ENCODE results near the gene CSNK1D. TPM values are rescaled to one million over a fixed set of nuclear protein-coding genes. Genes with fewer than 3 reads are reported as not detected.

The CSNK1D gene
- polyA plus RNA-seq, 1 donor from 2014 or later, result 29.9 TPM

DNA sequence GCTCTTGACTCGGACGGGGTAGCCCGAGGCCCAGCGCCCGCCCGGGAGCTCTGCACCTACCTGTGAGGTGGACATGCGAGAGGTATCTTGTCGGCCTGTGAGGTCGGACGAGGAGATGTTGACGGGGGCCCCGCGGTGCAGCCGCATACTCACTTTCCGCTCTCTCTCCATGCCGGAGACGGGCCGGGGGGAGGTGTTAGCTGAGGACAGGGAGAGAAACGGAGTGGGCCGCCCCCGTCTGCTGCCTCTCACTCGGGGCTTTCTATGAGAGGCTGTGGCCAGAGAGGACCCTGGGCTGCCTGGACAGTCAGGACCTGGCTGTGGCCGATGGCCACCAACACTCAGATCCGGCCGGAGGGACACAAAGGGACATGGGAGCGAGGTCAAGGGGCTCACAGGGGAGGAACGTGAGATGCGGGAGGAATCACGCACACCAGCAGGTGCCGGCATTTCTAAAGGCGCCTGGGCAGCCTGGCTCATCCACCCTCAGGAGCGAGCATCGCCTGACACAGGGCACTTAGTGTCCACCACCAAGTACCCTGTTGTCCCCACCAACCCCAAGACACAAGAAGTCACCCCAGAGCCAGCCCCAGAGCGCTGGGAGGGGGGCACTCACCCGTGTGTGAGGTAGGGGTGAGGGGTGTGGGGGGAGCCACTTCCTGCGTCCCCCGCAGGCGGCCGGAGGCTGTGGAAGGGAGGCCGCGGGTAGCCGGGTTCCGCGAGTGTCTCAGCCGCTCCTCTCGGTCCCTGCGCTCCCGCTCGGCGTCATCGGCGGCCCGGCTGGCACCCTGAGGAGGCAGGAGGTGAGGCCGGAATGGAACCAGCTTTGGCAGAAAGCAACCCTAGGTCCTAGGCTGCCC lies 24.5 kb downstream of the CSNK1D start:
- no peaks in the 10 kb centered on the region for H3K9me2 ChIP-seq (ENCODE audit: insufficient read depth, low read length)
- no peak overlapping the region for H3K27ac ChIP-seq (ENCODE audit: low read length)
- peaks cover 9% of the 10 kb centered on the region for H3K79me2 ChIP-seq (replicated peaks; ENCODE audit: insufficient read depth, low read length)
- no peak overlapping the region for H3K4me3 ChIP-seq (ENCODE audit: low read length)
- H3K9ac ChIP-seq (ENCODE audit: low read length), result no peak overlapping the region
- H3F3A ChIP-seq (ENCODE audit: insufficient read depth, low read length, poor library complexity, severe bottlenecking), result no peaks in the 10 kb centered on the region
- no peaks in the 10 kb centered on the region for H3K36me3 ChIP-seq (ENCODE audit: insufficient read depth, low read length)
- H2AFZ ChIP-seq (ENCODE audit: low read depth, low read length), result no peak overlapping the region
- TF ChIP-seq POLR2AphosphoS5 (IDR thresholded peaks at IDR 0.05) (no peak), EZH2 (IDR thresholded peaks at IDR 0.05; ENCODE audit: borderline replicate concordance, insufficient read depth, low read length, poor library complexity, severe bottlenecking) (no peak)
- H3K4me2 ChIP-seq (ENCODE audit: low read length), result no peak overlapping the region
- no peaks in the 10 kb centered on the region for H3K27me3 ChIP-seq (ENCODE audit: insufficient read depth, low read depth, low read length)
- H3K9me3 ChIP-seq (ENCODE audit: low read length), result no peaks in the 10 kb centered on the region
- H4K20me1 ChIP-seq (ENCODE audit: insufficient read depth), result peaks cover 13% of the 10 kb centered on the region

- Histone ChIP-seq H3K36me3 (ENCODE audit: insufficient read depth, low read length) (no peaks in the 10 kb centered on the region), H4K20me1 (ENCODE audit: insufficient read depth) (peaks cover 13% of the 10 kb centered on the region), H3K79me2 (replicated peaks; ENCODE audit: insufficient read depth, low read length) (peaks cover 9% of the 10 kb centered on the region)
These were observed 25.4 kb downstream of the CSNK1D start for GRCh38 chr17:82247856-82248671.

More at GRCh38 chr17:82247856-82248671, 25.4 kb downstream of the CSNK1D start:
- no peaks in the 10 kb centered on the region for H3K27me3 ChIP-seq (ENCODE audit: insufficient read depth, low read depth, low read length)
- no peak overlapping the region for H3K27ac ChIP-seq (ENCODE audit: low read length)
- H3K9ac ChIP-seq (ENCODE audit: low read length), result no peak overlapping the region
- no peaks in the 10 kb centered on the region for H3F3A ChIP-seq (ENCODE audit: insufficient read depth, low read length, poor library complexity, severe bottlenecking)
- no peak for TF ChIP-seq TAF1 (IDR thresholded peaks at IDR 0.05; ENCODE audit: low read depth)
- TF ChIP-seq, protein P1, sequence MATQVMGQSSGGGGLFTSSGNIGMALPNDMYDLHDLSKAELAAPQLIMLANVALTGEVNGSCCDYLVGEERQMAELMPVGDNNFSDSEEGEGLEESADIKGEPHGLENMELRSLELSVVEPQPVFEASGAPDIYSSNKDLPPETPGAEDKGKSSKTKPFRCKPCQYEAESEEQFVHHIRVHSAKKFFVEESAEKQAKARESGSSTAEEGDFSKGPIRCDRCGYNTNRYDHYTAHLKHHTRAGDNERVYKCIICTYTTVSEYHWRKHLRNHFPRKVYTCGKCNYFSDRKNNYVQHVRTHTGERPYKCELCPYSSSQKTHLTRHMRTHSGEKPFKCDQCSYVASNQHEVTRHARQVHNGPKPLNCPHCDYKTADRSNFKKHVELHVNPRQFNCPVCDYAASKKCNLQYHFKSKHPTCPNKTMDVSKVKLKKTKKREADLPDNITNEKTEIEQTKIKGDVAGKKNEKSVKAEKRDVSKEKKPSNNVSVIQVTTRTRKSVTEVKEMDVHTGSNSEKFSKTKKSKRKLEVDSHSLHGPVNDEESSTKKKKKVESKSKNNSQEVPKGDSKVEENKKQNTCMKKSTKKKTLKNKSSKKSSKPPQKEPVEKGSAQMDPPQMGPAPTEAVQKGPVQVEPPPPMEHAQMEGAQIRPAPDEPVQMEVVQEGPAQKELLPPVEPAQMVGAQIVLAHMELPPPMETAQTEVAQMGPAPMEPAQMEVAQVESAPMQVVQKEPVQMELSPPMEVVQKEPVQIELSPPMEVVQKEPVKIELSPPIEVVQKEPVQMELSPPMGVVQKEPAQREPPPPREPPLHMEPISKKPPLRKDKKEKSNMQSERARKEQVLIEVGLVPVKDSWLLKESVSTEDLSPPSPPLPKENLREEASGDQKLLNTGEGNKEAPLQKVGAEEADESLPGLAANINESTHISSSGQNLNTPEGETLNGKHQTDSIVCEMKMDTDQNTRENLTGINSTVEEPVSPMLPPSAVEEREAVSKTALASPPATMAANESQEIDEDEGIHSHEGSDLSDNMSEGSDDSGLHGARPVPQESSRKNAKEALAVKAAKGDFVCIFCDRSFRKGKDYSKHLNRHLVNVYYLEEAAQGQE (IDR thresholded peaks at IDR 0.05; ENCODE audit: borderline replicate concordance), result no peak
- TF ChIP-seq, protein P2, sequence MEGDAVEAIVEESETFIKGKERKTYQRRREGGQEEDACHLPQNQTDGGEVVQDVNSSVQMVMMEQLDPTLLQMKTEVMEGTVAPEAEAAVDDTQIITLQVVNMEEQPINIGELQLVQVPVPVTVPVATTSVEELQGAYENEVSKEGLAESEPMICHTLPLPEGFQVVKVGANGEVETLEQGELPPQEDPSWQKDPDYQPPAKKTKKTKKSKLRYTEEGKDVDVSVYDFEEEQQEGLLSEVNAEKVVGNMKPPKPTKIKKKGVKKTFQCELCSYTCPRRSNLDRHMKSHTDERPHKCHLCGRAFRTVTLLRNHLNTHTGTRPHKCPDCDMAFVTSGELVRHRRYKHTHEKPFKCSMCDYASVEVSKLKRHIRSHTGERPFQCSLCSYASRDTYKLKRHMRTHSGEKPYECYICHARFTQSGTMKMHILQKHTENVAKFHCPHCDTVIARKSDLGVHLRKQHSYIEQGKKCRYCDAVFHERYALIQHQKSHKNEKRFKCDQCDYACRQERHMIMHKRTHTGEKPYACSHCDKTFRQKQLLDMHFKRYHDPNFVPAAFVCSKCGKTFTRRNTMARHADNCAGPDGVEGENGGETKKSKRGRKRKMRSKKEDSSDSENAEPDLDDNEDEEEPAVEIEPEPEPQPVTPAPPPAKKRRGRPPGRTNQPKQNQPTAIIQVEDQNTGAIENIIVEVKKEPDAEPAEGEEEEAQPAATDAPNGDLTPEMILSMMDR (IDR thresholded peaks at IDR 0.05; ENCODE audit: poor library complexity, severe bottlenecking), result no peak
- TF ChIP-seq MXI1 (conservative IDR thresholded peaks at IDR 0.05; ENCODE audit: poor library complexity, severe bottlenecking), result no peak
- TF ChIP-seq POLR2AphosphoS5 (IDR thresholded peaks at IDR 0.05), result no peak
- no peak for TF ChIP-seq EZH2 (IDR thresholded peaks at IDR 0.05; ENCODE audit: borderline replicate concordance, insufficient read depth, low read length, poor library complexity, severe bottlenecking)
- TF ChIP-seq EP300 (conservative IDR thresholded peaks at IDR 0.05; ENCODE audit: poor library complexity, severe bottlenecking), result no peak
- no peak for TF ChIP-seq RAD21 (conservative IDR thresholded peaks at IDR 0.05)
- no peak overlapping the region for H3K4me2 ChIP-seq (ENCODE audit: low read length)
- no peak overlapping the region for H2AFZ ChIP-seq (ENCODE audit: low read depth, low read length)
- H3K4me3 ChIP-seq (ENCODE audit: low read length), result no peak overlapping the region
- H3K9me2 ChIP-seq (ENCODE audit: insufficient read depth, low read length), result no peaks in the 10 kb centered on the region
- H3K9me3 ChIP-seq (ENCODE audit: low read length), result no peaks in the 10 kb centered on the region

Measured in neural cell (in vitro differentiated cells).